ENCODE results near the gene CLK3.

DNA sequence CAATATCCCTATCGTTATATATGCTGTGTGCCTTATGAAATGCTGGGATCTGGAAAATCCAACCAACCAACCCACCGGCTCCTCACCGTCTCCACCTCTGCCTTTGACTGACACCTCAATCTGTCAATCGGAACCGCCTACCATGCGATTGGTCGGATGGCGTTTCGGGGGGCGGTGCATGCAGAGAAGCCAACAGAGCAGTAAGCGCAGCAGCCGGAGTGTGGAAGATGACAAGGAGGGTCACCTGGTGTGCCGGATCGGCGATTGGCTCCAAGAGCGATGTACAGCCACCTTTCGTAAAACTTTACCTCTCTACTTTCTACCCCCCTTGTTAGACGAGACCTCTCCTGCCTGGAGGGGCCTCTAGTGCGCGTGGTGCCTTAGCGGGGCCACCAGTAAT, 6.3 kb downstream of the CLK3 start:
- TF ChIP-seq GATA2 (IDR thresholded peaks at IDR 0.05; ENCODE audit: low read depth, low read length) (no peak), GATA3 (IDR thresholded peaks at IDR 0.05; ENCODE audit: low read depth, low read length) (no peak)

Data from SH-SY5Y (cell line).